Measurements from ENCODE around the gene SV2C. TPM values are rescaled to one million over a fixed set of nuclear protein-coding genes. Genes with fewer than 3 reads are reported as not detected.
"Not testable (repeated sequence)": the region's sequence is repeated elsewhere in the genome, so short reads cannot be mapped to it uniquely, and the experiment has no call there.

Gene SV2C
- polyA plus RNA-seq: under 1 TPM; 0.22 to 0.43 TPM

GRCh38 chr5:76082772-76083554 is at the start of gene SV2C:
Gene SV2C, plus strand, starts transcription at chr5:76083383. Its CDS starts 48,368 bp downstream, at chr5:76131751.
- Histone ChIP-seq H3K4me3 (ENCODE audit: low read depth in 1 of 2, low read length in 2 of 2) (peak within 1 kb of the TSS in 1 of 2 donors; percentile 16), H3K27ac (ENCODE audit: low read depth in 2 of 2, low read length in 1 of 2) (no peak within 1 kb of the TSS), H3K36me3 (ENCODE audit: control insufficient read depth in 2 of 2, insufficient read depth in 2 of 2, low read length in 1 of 2) (no peaks in the 10 kb centered on the region), H3K9me3 (ENCODE audit: control insufficient read depth in 2 of 2, insufficient read depth in 1 of 2, low read depth in 1 of 2, low read length in 1 of 2) (no peaks in the 10 kb centered on the region), H3K4me1 (ENCODE audit: control insufficient read depth in 2 of 2, insufficient read depth in 2 of 2, low read length in 1 of 2) (peaks cover 6 to 15% of the 10 kb centered on the region in 2 donors), H3K27me3 (ENCODE audit: control insufficient read depth in 1 of 2, insufficient read depth in 2 of 2, low read length in 2 of 2) (peaks cover 18 to 43% of the 10 kb centered on the region in 2 donors)
- WGBS, 2 donors: 1% methylated on average over 57 to 63 of the region's 63 CpGs

DNA sequence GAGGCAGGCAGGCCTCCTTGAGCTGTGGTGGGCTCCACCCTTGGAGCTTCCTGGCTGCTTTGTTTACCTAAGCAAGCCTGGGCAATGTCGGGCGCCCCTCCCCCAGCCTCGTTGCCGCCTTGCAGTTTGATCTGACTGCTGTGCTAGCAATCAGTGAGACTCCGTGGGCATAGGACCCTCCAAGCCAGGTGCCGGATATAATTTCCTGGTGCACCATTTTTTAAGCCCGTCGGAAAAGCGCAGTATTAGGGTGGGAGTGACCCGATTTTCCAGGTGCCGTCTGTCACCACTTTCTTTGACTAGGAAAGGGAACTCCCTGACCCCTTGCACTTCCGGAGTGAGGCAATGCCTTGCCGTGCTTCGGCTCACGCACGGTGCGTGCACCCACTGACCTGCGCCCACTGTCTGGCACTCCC is 45.4 kb upstream of the SV2C start:
- not testable (repeated sequence) for H3K27me3 ChIP-seq (ENCODE audit: control insufficient read depth in 1 of 2, insufficient read depth in 2 of 2, low read length in 2 of 2); H3K9me3 ChIP-seq (ENCODE audit: control insufficient read depth in 2 of 2, insufficient read depth in 1 of 2, low read depth in 1 of 2, low read length in 1 of 2); H3K27ac ChIP-seq (ENCODE audit: low read depth in 2 of 2, low read length in 1 of 2); H3K4me1 ChIP-seq (ENCODE audit: control insufficient read depth in 2 of 2, insufficient read depth in 2 of 2, low read length in 1 of 2); H3K4me3 ChIP-seq (ENCODE audit: low read depth in 1 of 2, low read length in 2 of 2); H3K36me3 ChIP-seq (ENCODE audit: control insufficient read depth in 2 of 2, insufficient read depth in 2 of 2, low read length in 1 of 2)
- WGBS, 2 donors: 20 to 22% methylated on average over 17 to 18 of the region's 18 CpGs

GRCh38 chr5:76038212-76038611 is 45.0 kb upstream of the SV2C start:
- Histone ChIP-seq H3K4me3 (ENCODE audit: low read depth in 1 of 2, low read length in 2 of 2) (no peak overlapping the region), H3K27me3 (ENCODE audit: control insufficient read depth in 1 of 2, insufficient read depth in 2 of 2, low read length in 2 of 2) (no peaks in the 10 kb centered on the region), H3K27ac (ENCODE audit: low read depth in 2 of 2, low read length in 1 of 2) (no peak overlapping the region), H3K36me3 (ENCODE audit: control insufficient read depth in 2 of 2, insufficient read depth in 2 of 2, low read length in 1 of 2) (no peaks in the 10 kb centered on the region), H3K4me1 (ENCODE audit: control insufficient read depth in 2 of 2, insufficient read depth in 2 of 2, low read length in 1 of 2) (no peaks in the 10 kb centered on the region), H3K9me3 (ENCODE audit: control insufficient read depth in 2 of 2, insufficient read depth in 1 of 2, low read depth in 1 of 2, low read length in 1 of 2) (no peaks in the 10 kb centered on the region)

DNA sequence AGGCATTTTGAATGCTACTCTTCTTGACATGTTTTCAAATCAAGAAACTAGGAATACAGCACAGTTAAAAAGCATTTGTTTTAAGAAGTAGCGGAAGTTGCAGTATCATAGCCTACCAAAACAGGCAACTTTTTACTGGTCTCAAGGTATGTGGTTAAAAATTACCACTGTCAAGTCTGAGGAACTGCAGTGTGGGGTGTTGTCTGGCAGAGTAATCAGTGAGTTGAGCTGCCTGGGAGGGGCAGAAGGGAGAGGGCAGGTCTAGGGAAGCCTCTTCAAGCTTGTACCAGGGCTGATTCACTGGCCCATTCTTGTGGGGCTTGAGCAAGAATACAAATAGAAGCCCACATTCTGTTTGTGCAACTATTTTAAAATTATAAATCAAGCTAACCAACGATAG is 42.4 kb upstream of the SV2C start:
- no peaks in the 10 kb centered on the region for H3K36me3 ChIP-seq (ENCODE audit: control insufficient read depth in 2 of 2, insufficient read depth in 2 of 2, low read length in 1 of 2)
- no peaks in the 10 kb centered on the region for H3K4me1 ChIP-seq (ENCODE audit: control insufficient read depth in 2 of 2, insufficient read depth in 2 of 2, low read length in 1 of 2)
- no peak overlapping the region for H3K4me3 ChIP-seq (ENCODE audit: low read depth in 1 of 2, low read length in 2 of 2)
- no peaks in the 10 kb centered on the region for H3K27me3 ChIP-seq (ENCODE audit: control insufficient read depth in 1 of 2, insufficient read depth in 2 of 2, low read length in 2 of 2)
- H3K9me3 ChIP-seq (ENCODE audit: control insufficient read depth in 2 of 2, insufficient read depth in 1 of 2, low read depth in 1 of 2, low read length in 1 of 2): no peaks in the 10 kb centered on the region
- H3K27ac ChIP-seq (ENCODE audit: low read depth in 2 of 2, low read length in 1 of 2): no peak overlapping the region
- WGBS, 2 donors: 81 to 90% methylated on average over 2 of the region's 2 CpGs

- Histone ChIP-seq H3K27me3 (ENCODE audit: control insufficient read depth in 1 of 2, insufficient read depth in 2 of 2, low read length in 2 of 2) (no peaks in the 10 kb centered on the region), H3K4me3 (ENCODE audit: low read depth in 1 of 2, low read length in 2 of 2) (no peak overlapping the region), H3K36me3 (ENCODE audit: control insufficient read depth in 2 of 2, insufficient read depth in 2 of 2, low read length in 1 of 2) (no peaks in the 10 kb centered on the region), H3K9me3 (ENCODE audit: control insufficient read depth in 2 of 2, insufficient read depth in 1 of 2, low read depth in 1 of 2, low read length in 1 of 2) (no peaks in the 10 kb centered on the region), H3K27ac (ENCODE audit: low read depth in 2 of 2, low read length in 1 of 2) (no peak overlapping the region), H3K4me1 (ENCODE audit: control insufficient read depth in 2 of 2, insufficient read depth in 2 of 2, low read length in 1 of 2) (no peaks in the 10 kb centered on the region)
- WGBS, 2 donors: 42 to 50% methylated on average over 6 of the region's 6 CpGs
Observed at GRCh38 chr5:76041863-76042262, 41.3 kb upstream of the SV2C start.

- Histone ChIP-seq H3K9me3 (ENCODE audit: control insufficient read depth in 2 of 2, insufficient read depth in 1 of 2, low read depth in 1 of 2, low read length in 1 of 2) (no peaks in the 10 kb centered on the region), H3K36me3 (ENCODE audit: control insufficient read depth in 2 of 2, insufficient read depth in 2 of 2, low read length in 1 of 2) (no peaks in the 10 kb centered on the region), H3K27ac (ENCODE audit: low read depth in 2 of 2, low read length in 1 of 2) (no peak overlapping the region), H3K27me3 (ENCODE audit: control insufficient read depth in 1 of 2, insufficient read depth in 2 of 2, low read length in 2 of 2) (no peaks in the 10 kb centered on the region), H3K4me1 (ENCODE audit: control insufficient read depth in 2 of 2, insufficient read depth in 2 of 2, low read length in 1 of 2) (no peaks in the 10 kb centered on the region), H3K4me3 (ENCODE audit: low read depth in 1 of 2, low read length in 2 of 2) (no peak overlapping the region)
- WGBS, 2 donors: 52 to 58% methylated on average over 3 of the region's 3 CpGs
Observed at GRCh38 chr5:76046741-76047140, 36.4 kb upstream of the SV2C start.

GRCh38 chr5:76050134-76050533 is 33.0 kb upstream of the SV2C start:
- no peak overlapping the region for H3K27ac ChIP-seq (ENCODE audit: low read depth in 2 of 2, low read length in 1 of 2)
- 53 to 76% methylated on average over 1 of the region's 1 CpG for WGBS, 2 donors
- no peak overlapping the region for H3K4me3 ChIP-seq (ENCODE audit: low read depth in 1 of 2, low read length in 2 of 2)
- H3K4me1 ChIP-seq (ENCODE audit: control insufficient read depth in 2 of 2, insufficient read depth in 2 of 2, low read length in 1 of 2): no peaks in the 10 kb centered on the region
- no peaks in the 10 kb centered on the region for H3K27me3 ChIP-seq (ENCODE audit: control insufficient read depth in 1 of 2, insufficient read depth in 2 of 2, low read length in 2 of 2)
- no peaks in the 10 kb centered on the region for H3K9me3 ChIP-seq (ENCODE audit: control insufficient read depth in 2 of 2, insufficient read depth in 1 of 2, low read depth in 1 of 2, low read length in 1 of 2)
- no peaks in the 10 kb centered on the region for H3K36me3 ChIP-seq (ENCODE audit: control insufficient read depth in 2 of 2, insufficient read depth in 2 of 2, low read length in 1 of 2)

DNA sequence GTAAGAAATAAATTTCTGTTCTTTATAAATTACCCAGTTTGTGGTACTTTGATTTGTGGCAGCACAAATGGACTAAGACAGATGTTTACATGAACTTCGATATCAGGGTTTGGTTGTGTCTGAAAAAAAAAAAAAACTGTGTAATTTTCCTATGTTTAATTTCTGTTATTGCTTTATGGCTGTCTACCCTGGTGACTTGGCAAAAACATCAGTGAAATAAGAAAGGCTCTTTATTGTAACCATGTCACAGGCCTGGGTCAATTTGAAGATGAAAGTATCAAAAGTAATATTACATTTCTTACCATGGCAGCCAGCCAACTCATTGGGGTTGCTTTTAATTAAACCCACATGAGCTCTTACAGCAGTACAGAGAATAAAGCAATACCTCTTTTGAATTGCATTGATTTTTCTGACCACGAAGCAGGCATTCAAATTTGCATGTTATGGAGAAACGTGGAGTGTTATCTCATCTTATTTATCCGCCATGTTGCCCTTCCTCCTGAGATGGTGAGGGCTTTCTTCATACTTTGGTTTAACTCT is 20.6 kb upstream of the SV2C start:
- no peak overlapping the region for H3K4me3 ChIP-seq (ENCODE audit: low read depth in 1 of 2, low read length in 2 of 2)
- H3K27me3 ChIP-seq (ENCODE audit: control insufficient read depth in 1 of 2, insufficient read depth in 2 of 2, low read length in 2 of 2): no peaks in the 10 kb centered on the region
- no peak overlapping the region for H3K27ac ChIP-seq (ENCODE audit: low read depth in 2 of 2, low read length in 1 of 2)
- H3K4me1 ChIP-seq (ENCODE audit: control insufficient read depth in 2 of 2, insufficient read depth in 2 of 2, low read length in 1 of 2): no peaks in the 10 kb centered on the region
- no peaks in the 10 kb centered on the region for H3K36me3 ChIP-seq (ENCODE audit: control insufficient read depth in 2 of 2, insufficient read depth in 2 of 2, low read length in 1 of 2)
- 58 to 67% methylated on average over 4 of the region's 4 CpGs for WGBS, 2 donors
- H3K9me3 ChIP-seq (ENCODE audit: control insufficient read depth in 2 of 2, insufficient read depth in 1 of 2, low read depth in 1 of 2, low read length in 1 of 2): no peaks in the 10 kb centered on the region

GRCh38 chr5:76065258-76065657 is 17.9 kb upstream of the SV2C start:
- 62 to 76% methylated on average over 5 of the region's 5 CpGs for WGBS, 2 donors
- H3K27ac ChIP-seq (ENCODE audit: low read depth in 2 of 2, low read length in 1 of 2): no peak overlapping the region
- H3K9me3 ChIP-seq (ENCODE audit: control insufficient read depth in 2 of 2, insufficient read depth in 1 of 2, low read depth in 1 of 2, low read length in 1 of 2): no peaks in the 10 kb centered on the region
- no peaks in the 10 kb centered on the region for H3K36me3 ChIP-seq (ENCODE audit: control insufficient read depth in 2 of 2, insufficient read depth in 2 of 2, low read length in 1 of 2)
- H3K4me3 ChIP-seq (ENCODE audit: low read depth in 1 of 2, low read length in 2 of 2): no peak overlapping the region
- H3K4me1 ChIP-seq (ENCODE audit: control insufficient read depth in 2 of 2, insufficient read depth in 2 of 2, low read length in 1 of 2): no peaks in the 10 kb centered on the region
- H3K27me3 ChIP-seq (ENCODE audit: control insufficient read depth in 1 of 2, insufficient read depth in 2 of 2, low read length in 2 of 2): no peaks in the 10 kb centered on the region
